K562 (cell line): ENCODE results near the gene GOPC. TPM values are rescaled to one million over a fixed set of nuclear protein-coding genes. Genes with fewer than 3 reads are reported as not detected.

ENCODE experiments used
- CEBPG ChIP-seq, 3 experiments: fragments of 200-800 bp in 1 of 3; sonication (Bioruptor generic) in 1 of 3; sonication (generic) in 1 of 3; formaldehyde crosslinking in 1 of 3; IDR thresholded peaks in 2 of 3; conservative IDR thresholded peaks in 1 of 3; 2 replicates each; pipeline versions ENCODE4 v1.6.1 to v1.8.0; 2016 to 2022; ENCODE audit warnings: missing compliant biosample characterization in 2 of 3, missing genetic modification characterization in 2 of 3, mild to moderate bottlenecking in 1 of 3, missing genetic modification reagents in 1 of 3
- FIP1L1 ChIP-seq: fragments of 200-400 bp; formaldehyde crosslinking; IDR thresholded peaks from 2 replicates; pipeline ENCODE4 v1.6.1; 2018; ENCODE audit warnings: mild to moderate bottlenecking, low read depth, low read length; ENCODE audit not compliant: poor library complexity, severe bottlenecking
- IFI16 ChIP-seq: fragments of 250-450 bp; sonication (Bioruptor Pico); IDR thresholded peaks from 2 replicates; pipeline ENCODE4 v2.1.2; 2022; ENCODE audit warnings: mild to moderate bottlenecking, inconsistent platforms
- MYC ChIP-seq, 2 experiments: fragments of 250-450 bp in 1 of 2; sonication (Bioruptor Pico) in 1 of 2; IDR thresholded peaks; 2 replicates each; pipeline versions ENCODE4 v1.5.1 to v1.6.1; 2012 to 2021; ENCODE audit warnings: low read depth in 2 of 2, borderline replicate concordance in 1 of 2, improper control_type of control experiment in 1 of 2, low read length in 1 of 2, mild to moderate bottlenecking in 1 of 2, moderate library complexity in 1 of 2
- NFE2L1 ChIP-seq: fragments of 450-650 bp; IDR thresholded peaks from 2 replicates; pipeline ENCODE4 v1.6.1; 2016; ENCODE audit warnings: missing genetic modification characterization, low read depth, mild to moderate bottlenecking, missing compliant biosample characterization, moderate library complexity, borderline replicate concordance
- POLR2B ChIP-seq: fragments of 450-650 bp; IDR thresholded peaks from 2 replicates; pipeline ENCODE4 v1.6.1; 2018; ENCODE audit warnings: low read depth; ENCODE audit not compliant: partially characterized antibody
- PTBP1 ChIP-seq: fragments of 200-400 bp; formaldehyde crosslinking; IDR thresholded peaks from 2 replicates; pipeline ENCODE4 v1.6.1; 2017; ENCODE audit warnings: low read depth, low read length
- RFX5 ChIP-seq: IDR thresholded peaks from 2 replicates; pipeline ENCODE4 v1.6.1; 2011; ENCODE audit warnings: low read depth, mild to moderate bottlenecking, improper control_type of control experiment, low read length
- SAP30 ChIP-seq: fragments of 200-600 bp; sonication (generic); IDR thresholded peaks from 2 replicates; pipeline ENCODE4 v1.6.1; 2012; ENCODE audit warnings: borderline replicate concordance, low read depth, mild to moderate bottlenecking, moderate library complexity, low read length, control low read depth, inconsistent platforms; ENCODE audit not compliant: insufficient read depth, poor library complexity, severe bottlenecking
- TSC22D4 ChIP-seq: fragments of 450-650 bp; IDR thresholded peaks from 2 replicates; pipeline ENCODE4 v1.6.1; 2016; ENCODE audit warnings: missing genetic modification characterization, missing biosample characterization, control low read depth
- ZNF121 ChIP-seq: sonication (generic); formaldehyde crosslinking; conservative IDR thresholded peaks from 2 replicates; pipeline ENCODE4 v1.8.0; 2022; ENCODE audit warnings: missing genetic modification reagents
- ZNF146 ChIP-seq: IDR thresholded peaks from one replicate; pipeline ENCODE4 v1.6.1; 2018; ENCODE audit warnings: missing compliant biosample characterization; ENCODE audit not compliant: unreplicated experiment
- ZNF41 ChIP-seq: fragments of 250-450 bp; sonication (Bioruptor Pico); conservative IDR thresholded peaks from 2 replicates; pipeline ENCODE4 v1.4.0; 2020; ENCODE audit warnings: mild to moderate bottlenecking
- polyA plus RNA-seq, 8 experiments: library from polyadenylated mRNA; depleted of rRNA in 4 of 8; stranded (reverse) in 5 of 8; unstranded in 3 of 8; fragments of >200 nt; fragmentation: Nextera tagmentation in 2 of 8; fragmentation: Illumina TruSeq in 1 of 8; extraction: Ambion mirVana in 2 of 8; extraction: Trizol in 1 of 8; gene quantifications; 2 replicates each; pipeline versions ENCODE4 v1.2.1 to v1.2.3, GENCODE V29; 2011 to 2014; ENCODE audit warnings: inconsistent platforms in 1 of 8, missing spikeins in 1 of 8
- total RNA-seq, 7 experiments: library from RNA; depleted of rRNA in 6 of 7; stranded (reverse); fragments of >200 nt in 6 of 7; fragmentation: Illumina TruSeq in 2 of 7; extraction: Trizol in 2 of 7; gene quantifications; 2 replicates each; pipeline versions ENCODE4 v1.2.1 to v1.2.3, GENCODE V29; 2011 to 2021; ENCODE audit warnings: low replicate concordance in 1 of 7
- TF ChIP-seq, protein P1 (sequence below): fragments of 450-650 bp; IDR thresholded peaks from 2 replicates; pipeline ENCODE4 v1.6.1; 2016; ENCODE audit warnings: missing biosample characterization, missing genetic modification characterization
- TF ChIP-seq, protein P2 (sequence below): IDR thresholded peaks from 3 replicates; pipeline ENCODE4 v1.6.1; 2011; ENCODE audit warnings: borderline replicate concordance, mild to moderate bottlenecking; ENCODE audit not compliant: insufficient read length, insufficient read depth
- TF ChIP-seq, protein P3 (sequence below): sonication (generic); formaldehyde crosslinking; IDR thresholded peaks from 2 replicates; pipeline ENCODE4 v1.5.0; 2020; ENCODE audit warnings: missing genetic modification reagents
- TF ChIP-seq, protein P4 (sequence below): sonication (generic); formaldehyde crosslinking; IDR thresholded peaks from 2 replicates; pipeline ENCODE4 v1.8.1; 2023; ENCODE audit warnings: mild to moderate bottlenecking, missing genetic modification reagents
- TF ChIP-seq, protein P5 (sequence below): sonication (generic); formaldehyde crosslinking; IDR thresholded peaks from 2 replicates; pipeline ENCODE4 v1.8.1; 2022; ENCODE audit warnings: missing genetic modification reagents
- TF ChIP-seq, protein P6 (sequence below): fragments of 450-650 bp; formaldehyde crosslinking; IDR thresholded peaks from 2 replicates; pipeline ENCODE4 v1.4.0; 2020; ENCODE audit warnings: mild to moderate bottlenecking, mixed read lengths

The GOPC gene
- total and polyA plus RNA-seq, 9 of the 15 experiments (the other 6 are each of a cell fraction or from before 2014, with no cell fraction given): 10.0 to 32.2 (median 25.6) TPM

DNA sequence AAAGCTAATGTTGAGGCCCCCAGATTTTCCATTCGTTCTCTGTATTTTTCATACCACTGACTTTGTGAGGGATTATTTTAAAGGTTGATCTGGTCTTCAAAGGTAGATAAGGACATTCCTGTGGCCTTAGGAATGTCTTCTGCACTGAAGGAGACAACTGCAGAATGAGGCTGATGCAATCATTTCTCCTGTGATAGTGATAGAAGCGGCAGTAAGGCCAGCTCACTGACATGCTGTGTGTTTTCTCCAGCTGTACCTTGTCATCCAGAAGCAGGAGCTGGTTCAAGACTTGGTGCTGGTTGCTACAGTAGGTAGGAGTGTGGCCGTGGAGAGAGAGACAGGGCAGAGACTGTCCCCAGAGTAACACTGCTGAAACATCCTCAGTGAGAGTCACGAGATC, 66.0 kb downstream of the GOPC start (continued):
- TF ChIP-seq, protein P1, sequence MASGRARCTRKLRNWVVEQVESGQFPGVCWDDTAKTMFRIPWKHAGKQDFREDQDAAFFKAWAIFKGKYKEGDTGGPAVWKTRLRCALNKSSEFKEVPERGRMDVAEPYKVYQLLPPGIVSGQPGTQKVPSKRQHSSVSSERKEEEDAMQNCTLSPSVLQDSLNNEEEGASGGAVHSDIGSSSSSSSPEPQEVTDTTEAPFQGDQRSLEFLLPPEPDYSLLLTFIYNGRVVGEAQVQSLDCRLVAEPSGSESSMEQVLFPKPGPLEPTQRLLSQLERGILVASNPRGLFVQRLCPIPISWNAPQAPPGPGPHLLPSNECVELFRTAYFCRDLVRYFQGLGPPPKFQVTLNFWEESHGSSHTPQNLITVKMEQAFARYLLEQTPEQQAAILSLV (tag): 0 out of 2 replicates have a peak, but pooled peaks have one; percentile 41
- TF ChIP-seq CEBPG (CRISPR knock-in tag; IDR thresholded peaks at IDR 0.05) (peak; percentile 91), CEBPG (tag; conservative IDR thresholded peaks at IDR 0.05 in 1 of 2, IDR thresholded peaks at IDR 0.05 in 1 of 2) (peak; percentile 88 to 91), MYC (IDR thresholded peaks at IDR 0.05; ENCODE audit: low read depth, low read length) (peak; percentile 64; the same call in 1 of the 2 replicates), MYC (CRISPR knock-in tag; IDR thresholded peaks at IDR 0.05; ENCODE audit: borderline replicate concordance, low read depth) (no peak), ZNF121 (CRISPR knock-in tag) (no peak), FIP1L1 (no peak), ZNF146 (no peak), RFX5 (no peak), TSC22D4 (tag) (no peak), IFI16 (CRISPR knock-in tag) (no peak), ZNF41 (CRISPR knock-in tag) (no peak), NFE2L1 (tag) (no peak), SAP30 (no peak), PTBP1 (no peak), POLR2B (no peak)
- TF ChIP-seq, protein P2, sequence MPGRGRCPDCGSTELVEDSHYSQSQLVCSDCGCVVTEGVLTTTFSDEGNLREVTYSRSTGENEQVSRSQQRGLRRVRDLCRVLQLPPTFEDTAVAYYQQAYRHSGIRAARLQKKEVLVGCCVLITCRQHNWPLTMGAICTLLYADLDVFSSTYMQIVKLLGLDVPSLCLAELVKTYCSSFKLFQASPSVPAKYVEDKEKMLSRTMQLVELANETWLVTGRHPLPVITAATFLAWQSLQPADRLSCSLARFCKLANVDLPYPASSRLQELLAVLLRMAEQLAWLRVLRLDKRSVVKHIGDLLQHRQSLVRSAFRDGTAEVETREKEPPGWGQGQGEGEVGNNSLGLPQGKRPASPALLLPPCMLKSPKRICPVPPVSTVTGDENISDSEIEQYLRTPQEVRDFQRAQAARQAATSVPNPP: no peak
- TF ChIP-seq, protein P3, sequence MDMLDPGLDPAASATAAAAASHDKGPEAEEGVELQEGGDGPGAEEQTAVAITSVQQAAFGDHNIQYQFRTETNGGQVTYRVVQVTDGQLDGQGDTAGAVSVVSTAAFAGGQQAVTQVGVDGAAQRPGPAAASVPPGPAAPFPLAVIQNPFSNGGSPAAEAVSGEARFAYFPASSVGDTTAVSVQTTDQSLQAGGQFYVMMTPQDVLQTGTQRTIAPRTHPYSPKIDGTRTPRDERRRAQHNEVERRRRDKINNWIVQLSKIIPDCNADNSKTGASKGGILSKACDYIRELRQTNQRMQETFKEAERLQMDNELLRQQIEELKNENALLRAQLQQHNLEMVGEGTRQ (CRISPR knock-in tag): no peak
- TF ChIP-seq, protein P4, sequence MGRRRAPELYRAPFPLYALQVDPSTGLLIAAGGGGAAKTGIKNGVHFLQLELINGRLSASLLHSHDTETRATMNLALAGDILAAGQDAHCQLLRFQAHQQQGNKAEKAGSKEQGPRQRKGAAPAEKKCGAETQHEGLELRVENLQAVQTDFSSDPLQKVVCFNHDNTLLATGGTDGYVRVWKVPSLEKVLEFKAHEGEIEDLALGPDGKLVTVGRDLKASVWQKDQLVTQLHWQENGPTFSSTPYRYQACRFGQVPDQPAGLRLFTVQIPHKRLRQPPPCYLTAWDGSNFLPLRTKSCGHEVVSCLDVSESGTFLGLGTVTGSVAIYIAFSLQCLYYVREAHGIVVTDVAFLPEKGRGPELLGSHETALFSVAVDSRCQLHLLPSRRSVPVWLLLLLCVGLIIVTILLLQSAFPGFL (CRISPR knock-in tag): no peak
- TF ChIP-seq, protein P5, sequence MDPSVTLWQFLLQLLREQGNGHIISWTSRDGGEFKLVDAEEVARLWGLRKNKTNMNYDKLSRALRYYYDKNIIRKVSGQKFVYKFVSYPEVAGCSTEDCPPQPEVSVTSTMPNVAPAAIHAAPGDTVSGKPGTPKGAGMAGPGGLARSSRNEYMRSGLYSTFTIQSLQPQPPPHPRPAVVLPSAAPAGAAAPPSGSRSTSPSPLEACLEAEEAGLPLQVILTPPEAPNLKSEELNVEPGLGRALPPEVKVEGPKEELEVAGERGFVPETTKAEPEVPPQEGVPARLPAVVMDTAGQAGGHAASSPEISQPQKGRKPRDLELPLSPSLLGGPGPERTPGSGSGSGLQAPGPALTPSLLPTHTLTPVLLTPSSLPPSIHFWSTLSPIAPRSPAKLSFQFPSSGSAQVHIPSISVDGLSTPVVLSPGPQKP (CRISPR knock-in tag): no peak
- TF ChIP-seq, protein P6, sequence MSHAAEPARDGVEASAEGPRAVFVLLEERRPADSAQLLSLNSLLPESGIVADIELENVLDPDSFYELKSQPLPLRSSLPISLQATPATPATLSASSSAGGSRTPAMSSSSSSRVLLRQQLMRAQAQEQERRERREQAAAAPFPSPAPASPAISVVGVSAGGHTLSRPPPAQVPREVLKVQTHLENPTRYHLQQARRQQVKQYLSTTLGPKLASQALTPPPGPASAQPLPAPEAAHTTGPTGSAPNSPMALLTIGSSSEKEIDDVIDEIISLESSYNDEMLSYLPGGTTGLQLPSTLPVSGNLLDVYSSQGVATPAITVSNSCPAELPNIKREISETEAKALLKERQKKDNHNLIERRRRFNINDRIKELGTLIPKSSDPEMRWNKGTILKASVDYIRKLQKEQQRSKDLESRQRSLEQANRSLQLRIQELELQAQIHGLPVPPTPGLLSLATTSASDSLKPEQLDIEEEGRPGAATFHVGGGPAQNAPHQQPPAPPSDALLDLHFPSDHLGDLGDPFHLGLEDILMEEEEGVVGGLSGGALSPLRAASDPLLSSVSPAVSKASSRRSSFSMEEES (CRISPR knock-in tag): peak; percentile 20; the same call in 1 of the 2 replicates
